ENCODE measurements around the gene GAS2L1. TPM values are rescaled to one million over a fixed set of nuclear protein-coding genes. Genes with fewer than 3 reads are reported as not detected.

The GAS2L1 gene
- total RNA-seq, 1 donor from 2014 or later = 24.6 TPM

DNA sequence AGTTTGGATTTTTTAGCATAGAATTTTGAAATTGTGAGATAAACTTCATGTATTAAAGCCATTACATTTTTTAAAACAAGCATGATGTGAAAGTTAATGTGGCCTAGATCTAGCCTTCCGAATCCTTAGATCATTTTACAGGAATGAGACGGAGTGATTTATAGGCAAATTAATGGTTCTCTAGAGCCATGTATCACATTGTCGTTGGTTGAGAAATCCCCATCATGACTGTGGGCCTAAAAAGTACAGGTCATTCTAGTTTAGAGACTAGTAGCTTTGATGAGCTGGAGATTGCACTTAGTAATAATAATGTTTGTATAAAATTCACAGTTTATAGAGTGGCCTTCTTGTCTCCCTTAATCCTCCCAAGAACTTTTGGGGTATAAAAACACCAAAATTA lies 31.3 kb upstream of the GAS2L1 start:
- no peak for DNase-seq (ENCODE audit: low spot score)

DNA sequence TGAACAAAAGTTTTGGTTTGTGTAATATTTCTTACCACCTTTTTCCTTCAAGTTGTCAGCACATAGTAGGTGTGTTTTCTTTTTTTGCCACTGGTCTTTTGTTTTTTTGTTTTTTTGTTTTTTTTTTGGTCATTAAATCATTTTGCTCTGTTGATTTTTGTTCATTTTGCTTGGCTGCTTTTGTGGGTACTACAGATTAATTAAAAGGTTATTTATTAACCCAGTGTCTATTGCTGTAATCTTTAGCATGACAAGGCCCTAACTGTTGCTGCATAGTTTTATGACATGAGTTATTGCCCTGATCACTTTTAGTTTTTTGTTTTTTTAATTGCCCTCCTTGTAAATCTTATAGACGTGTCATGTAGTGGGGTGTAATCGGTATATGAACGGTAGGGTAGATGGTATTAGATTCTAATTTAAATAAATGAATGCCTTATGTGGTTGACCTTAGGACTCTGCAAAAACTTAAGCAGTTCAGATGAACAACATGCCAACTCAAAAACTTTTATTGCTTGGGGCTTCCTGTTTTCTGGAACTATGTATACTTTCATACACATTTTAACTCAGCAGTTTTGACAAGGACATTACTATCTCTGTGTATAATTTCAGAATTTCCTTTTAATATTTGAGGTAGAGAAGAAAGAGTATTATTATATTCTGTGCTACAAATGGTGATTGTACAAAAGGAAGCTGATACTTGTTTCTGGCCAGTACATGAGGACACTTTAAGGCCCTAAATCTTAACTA lies 30.5 kb upstream of the GAS2L1 start:
- DNase-seq (ENCODE audit: low spot score) = no peak

DNA sequence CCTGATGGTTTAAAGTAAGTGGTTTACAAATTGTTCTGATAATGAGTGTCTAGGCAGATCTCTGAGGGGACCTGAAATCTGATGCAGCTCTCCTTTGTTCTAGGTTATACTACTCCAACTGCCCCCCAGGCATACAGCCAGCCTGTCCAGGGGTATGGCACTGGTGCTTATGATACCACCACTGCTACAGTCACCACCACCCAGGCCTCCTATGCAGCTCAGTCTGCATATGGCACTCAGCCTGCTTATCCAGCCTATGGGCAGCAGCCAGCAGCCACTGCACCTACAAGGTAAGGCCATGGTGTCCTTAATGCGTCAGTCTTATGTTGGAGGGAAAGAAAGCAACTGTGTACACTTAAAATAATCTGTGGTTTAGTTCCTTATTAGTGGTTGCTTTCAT lies 28.5 kb upstream of the GAS2L1 start:
- no peak for DNase-seq (ENCODE audit: low spot score)

DNA sequence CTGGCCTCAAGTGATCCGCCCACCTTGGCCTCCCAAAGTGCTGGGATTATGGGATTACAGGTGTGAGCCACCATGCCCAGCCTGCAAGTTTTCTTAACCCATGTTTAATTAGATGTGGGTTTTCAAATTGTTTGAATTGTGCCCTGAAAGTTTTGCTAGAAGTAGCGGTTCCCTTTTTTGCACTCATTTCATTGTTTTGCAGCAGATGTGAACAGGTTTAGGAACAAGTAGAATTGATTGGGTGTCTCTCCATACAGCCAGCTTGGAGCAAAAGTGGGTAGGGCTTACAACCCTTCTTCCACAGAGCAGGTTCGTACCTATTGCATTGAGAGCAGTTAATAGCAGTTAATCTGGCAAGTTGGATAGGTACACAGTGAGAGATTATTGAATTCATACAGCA lies 22.3 kb upstream of the GAS2L1 start:
- no peak for DNase-seq (ENCODE audit: low spot score)

DNA sequence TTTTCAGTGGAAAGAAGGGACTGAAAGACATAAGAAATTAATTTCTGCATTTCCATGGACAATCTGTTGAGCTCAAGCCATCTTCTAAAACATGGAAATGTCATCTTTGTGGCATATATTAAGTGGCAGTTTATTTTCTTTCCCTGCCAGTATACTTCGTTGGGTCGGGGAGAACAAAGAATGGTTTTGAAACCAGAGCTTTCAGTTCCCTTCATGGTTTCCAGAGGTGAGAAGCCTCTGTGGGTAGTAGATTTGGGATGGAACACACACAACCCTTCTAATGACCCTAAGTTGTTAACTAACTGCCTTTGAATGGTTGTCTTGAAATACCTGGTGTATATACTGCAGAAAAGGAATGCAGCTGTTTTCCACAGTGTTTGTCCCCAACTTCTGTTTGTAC lies 17.6 kb upstream of the GAS2L1 start:
- no peak for DNase-seq (ENCODE audit: low spot score)

GRCh38 chr22:29290061-29290460 lies 16.4 kb upstream of the GAS2L1 start:
- DNase-seq (ENCODE audit: low spot score) = no peak

- DNase-seq (ENCODE audit: low spot score) = no peak
These were observed 15.2 kb upstream of the GAS2L1 start for GRCh38 chr22:29291215-29291614.

DNA sequence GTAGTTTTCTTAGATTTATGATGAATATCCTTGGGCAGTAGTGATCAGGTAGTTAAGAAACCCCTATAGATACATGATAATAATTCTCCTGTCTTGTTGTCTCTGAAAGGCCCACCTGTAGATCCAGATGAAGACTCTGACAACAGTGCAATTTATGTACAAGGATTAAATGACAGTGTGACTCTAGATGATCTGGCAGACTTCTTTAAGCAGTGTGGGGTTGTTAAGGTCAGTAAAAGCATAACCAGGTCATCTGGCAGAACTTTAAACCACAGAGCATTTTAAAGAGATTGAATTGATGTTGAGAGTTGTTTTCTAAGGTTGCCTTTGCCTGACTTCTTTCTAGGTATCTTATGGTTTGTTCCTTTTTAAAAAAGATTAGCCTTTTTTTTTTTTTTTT lies 14.1 kb upstream of the GAS2L1 start:
- DNase-seq (ENCODE audit: low spot score) = no peak

GRCh38 chr22:29298641-29299040 lies 7.8 kb upstream of the GAS2L1 start:
- no peak for DNase-seq (ENCODE audit: low spot score)

DNA sequence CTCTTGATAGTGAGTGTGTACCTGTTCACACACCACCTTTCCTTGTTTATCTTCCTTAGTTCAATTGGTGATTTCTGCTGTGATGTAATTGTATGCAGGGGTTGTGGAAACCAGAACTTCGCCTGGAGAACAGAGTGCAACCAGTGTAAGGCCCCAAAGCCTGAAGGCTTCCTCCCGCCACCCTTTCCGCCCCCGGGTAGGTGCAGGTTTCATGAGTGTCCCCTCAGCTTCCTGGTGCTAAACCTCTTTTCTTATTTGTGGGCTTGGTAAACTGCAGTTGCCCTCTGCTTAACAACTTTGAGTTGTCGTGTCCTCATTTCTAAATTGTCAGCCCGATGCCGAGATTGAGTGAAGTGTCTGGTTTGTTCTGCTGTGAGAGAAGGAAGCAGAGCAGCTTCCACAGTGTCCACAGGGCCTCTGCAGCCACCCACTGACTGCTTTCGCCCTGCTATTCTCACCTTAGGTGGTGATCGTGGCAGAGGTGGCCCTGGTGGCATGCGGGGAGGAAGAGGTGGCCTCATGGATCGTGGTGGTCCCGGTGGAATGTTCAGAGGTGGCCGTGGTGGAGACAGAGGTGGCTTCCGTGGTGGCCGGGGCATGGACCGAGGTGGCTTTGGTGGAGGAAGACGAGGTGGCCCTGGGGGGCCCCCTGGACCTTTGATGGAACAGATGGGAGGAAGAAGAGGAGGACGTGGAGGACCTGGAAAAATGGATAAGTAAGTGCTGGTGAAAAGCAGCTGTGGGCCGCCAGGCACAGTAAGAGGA lies 7.1 kb upstream of the GAS2L1 start:
- no peak for DNase-seq (ENCODE audit: low spot score)

GRCh38 chr22:29300467-29300806 lies 6.0 kb upstream of the GAS2L1 start:
- no peak for DNase-seq (ENCODE audit: low spot score)

GRCh38 chr22:29300807-29301601 lies 5.4 kb upstream of the GAS2L1 start:
- no peak for DNase-seq (ENCODE audit: low spot score)

GRCh38 chr22:29301716-29302401 lies 4.6 kb upstream of the GAS2L1 start:
- DNase-seq (ENCODE audit: low spot score) = no peak

GRCh38 chr22:29302402-29302680 lies 4.1 kb upstream of the GAS2L1 start:
- DNase-seq (ENCODE audit: low spot score) = no peak

- no peak for DNase-seq (ENCODE audit: low spot score)
These were observed 3.6 kb upstream of the GAS2L1 start for GRCh38 chr22:29302681-29303465.

DNA sequence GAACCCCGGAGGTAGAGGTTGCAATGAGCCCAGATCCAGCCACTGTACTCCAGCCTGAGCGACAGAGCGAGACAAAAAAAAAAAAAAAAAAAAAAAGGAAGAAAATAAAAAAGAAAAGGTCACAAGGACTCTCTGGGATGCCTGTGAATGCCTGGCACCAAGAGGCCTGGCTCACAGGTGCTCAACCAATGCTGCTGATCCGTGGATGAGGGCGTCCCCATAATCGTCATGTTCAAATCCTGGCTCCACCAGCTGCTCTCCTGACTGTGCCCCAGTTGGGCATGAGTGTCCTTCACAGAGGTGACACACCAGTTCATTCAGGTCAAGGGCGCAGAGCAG lies 645 bp upstream of the GAS2L1 start:
- no peak for DNase-seq (ENCODE audit: low spot score)

GRCh38 chr22:29306835-29307595 lies 565 bp downstream of the GAS2L1 start:
- peak; percentile 63 for DNase-seq (ENCODE audit: low spot score)

GRCh38 chr22:29307596-29308147 lies 1.2 kb downstream of the GAS2L1 start:
- DNase-seq (ENCODE audit: low spot score) = no peak

DNA sequence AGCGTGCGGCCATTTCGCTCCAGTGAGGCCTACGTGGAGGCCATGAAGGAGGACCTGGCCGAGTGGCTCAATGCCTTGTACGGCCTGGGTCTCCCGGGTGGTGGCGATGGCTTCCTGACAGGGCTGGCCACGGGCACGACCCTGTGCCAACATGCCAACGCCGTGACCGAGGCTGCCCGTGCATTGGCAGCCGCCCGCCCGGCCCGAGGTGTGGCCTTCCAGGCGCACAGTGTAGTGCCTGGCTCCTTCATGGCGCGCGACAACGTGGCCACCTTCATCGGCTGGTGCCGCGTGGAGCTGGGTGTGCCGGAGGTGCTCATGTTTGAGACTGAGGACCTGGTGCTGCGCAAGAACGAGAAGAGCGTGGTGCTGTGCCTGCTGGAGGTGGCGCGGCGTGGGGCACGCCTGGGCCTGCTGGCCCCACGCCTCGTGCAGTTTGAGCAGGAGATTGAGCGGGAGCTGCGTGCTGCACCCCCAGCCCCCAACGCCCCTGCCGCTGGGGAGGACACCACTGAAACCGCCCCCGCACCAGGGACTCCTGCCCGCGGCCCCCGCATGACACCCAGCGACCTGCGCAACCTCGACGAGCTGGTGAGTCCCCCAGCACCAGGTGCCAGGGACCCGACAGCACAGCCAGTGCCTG lies 1.8 kb downstream of the GAS2L1 start:
- DNase-seq (ENCODE audit: low spot score) = no peak

DNA sequence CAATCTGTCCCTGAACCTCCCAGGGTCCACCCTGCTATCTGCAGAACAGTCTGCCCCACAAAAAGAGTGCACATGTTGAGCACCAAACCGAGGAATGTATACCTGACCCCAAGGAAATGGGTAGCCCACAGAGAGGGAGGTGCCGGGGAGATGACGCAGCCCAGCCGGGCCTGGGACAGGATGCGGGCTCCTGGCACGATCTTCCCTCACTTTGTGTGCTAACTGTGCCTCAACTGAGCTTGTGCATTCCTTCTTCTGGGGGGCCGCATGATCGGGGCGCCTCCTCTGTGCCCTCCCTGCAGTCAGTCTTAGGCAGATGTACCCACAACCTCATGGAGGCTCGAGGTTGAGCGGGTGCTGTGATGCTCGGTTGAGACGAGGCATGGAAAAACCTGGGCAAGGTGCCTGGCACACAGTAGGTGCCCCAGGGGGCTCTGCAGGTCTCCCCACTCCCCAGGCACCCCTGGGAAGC lies 2.4 kb downstream of the GAS2L1 start:
- no peak for DNase-seq (ENCODE audit: low spot score)
